ENCODE measurements around the gene CARS1. TPM values are rescaled to one million over a fixed set of nuclear protein-coding genes. Genes with fewer than 3 reads are reported as not detected.

CARS1 gene
- total RNA-seq, 6 experiments from 2014 or later = 51.2 to 64.3 (median 56.1) TPM

GRCh38 chr11:3060436-3061025 lies 3.3 kb upstream of the CARS1 start:
- peaks cover 50% of the 10 kb centered on the region for H3K4me1 Mint-ChIP-seq (ENCODE audit: low read depth)
- H3K27me3 Mint-ChIP-seq (ENCODE audit: insufficient read depth) = peaks cover 3% of the 10 kb centered on the region
- no peaks in the 10 kb centered on the region; the same call in none of the 2 replicates for H3K36me3 Mint-ChIP-seq (ENCODE audit: low read depth)
- H3K27ac Mint-ChIP-seq = no peak overlapping the region
- no peak overlapping the region for H3K4me3 Mint-ChIP-seq
- no peak for TF ChIP-seq CTCF (IDR thresholded peaks at IDR 0.05)
- H3K9me3 Mint-ChIP-seq = no peaks in the 10 kb centered on the region
- DNase-seq = no peak

- no peaks in the 10 kb centered on the region for H3K9me3 Mint-ChIP-seq
- peak; percentile 88 for DNase-seq
- H3K27me3 Mint-ChIP-seq (ENCODE audit: insufficient read depth) = peaks cover 5% of the 10 kb centered on the region
- H3K4me3 Mint-ChIP-seq = peak overlapping the region; percentile 72
- peaks cover 4% of the 10 kb centered on the region for H3K36me3 Mint-ChIP-seq (ENCODE audit: low read depth)
- peaks cover 54% of the 10 kb centered on the region for H3K4me1 Mint-ChIP-seq (ENCODE audit: low read depth)
- peak overlapping the region; percentile 83 for H3K27ac Mint-ChIP-seq
- peak; percentile 52 for TF ChIP-seq CTCF (IDR thresholded peaks at IDR 0.05)
These were observed 1.8 kb upstream of the CARS1 start for GRCh38 chr11:3058753-3059664.

GRCh38 chr11:3056296-3057068 lies 741 bp downstream of the CARS1 start:
- H3K27ac Mint-ChIP-seq = peak overlapping the region; percentile 97
- no peak for DNase-seq
- TF ChIP-seq CTCF (IDR thresholded peaks at IDR 0.05) = no peak

GRCh38 chr11:3055891-3056290 lies 1.3 kb downstream of the CARS1 start:
- peak overlapping the region; percentile 95 for H3K4me3 Mint-ChIP-seq

More at GRCh38 chr11:3056296-3057068, 741 bp downstream of the CARS1 start:
- H3K27me3 Mint-ChIP-seq (ENCODE audit: insufficient read depth) = peaks cover 5% of the 10 kb centered on the region
- peaks cover 8% of the 10 kb centered on the region; the same call in 1 of the 2 replicates for H3K36me3 Mint-ChIP-seq (ENCODE audit: low read depth)
- H3K9me3 Mint-ChIP-seq = no peaks in the 10 kb centered on the region
- H3K4me1 Mint-ChIP-seq (ENCODE audit: low read depth) = peaks cover 56% of the 10 kb centered on the region
- H3K4me3 Mint-ChIP-seq = peak overlapping the region; percentile 95

More at GRCh38 chr11:3055891-3056290, 1.3 kb downstream of the CARS1 start:
- no peak for TF ChIP-seq CTCF (IDR thresholded peaks at IDR 0.05)
- H3K27ac Mint-ChIP-seq = peak overlapping the region; percentile 87
- H3K9me3 Mint-ChIP-seq = no peaks in the 10 kb centered on the region
- peaks cover 5% of the 10 kb centered on the region for H3K27me3 Mint-ChIP-seq (ENCODE audit: insufficient read depth)
- peaks cover 62% of the 10 kb centered on the region for H3K4me1 Mint-ChIP-seq (ENCODE audit: low read depth)
- peaks cover 8% of the 10 kb centered on the region; the same call in 1 of the 2 replicates for H3K36me3 Mint-ChIP-seq (ENCODE audit: low read depth)
- no peak for DNase-seq
